Panc1 (cell line): ENCODE results near the gene XAF1.

ENCODE experiments used
- CTCF ChIP-seq: fragments of 450-650 bp; IDR thresholded peaks from 2 replicates; pipeline ENCODE4 v1.5.1; 2017; ENCODE audit warnings: mild to moderate bottlenecking
- POLR2AphosphoS5 ChIP-seq: IDR thresholded peaks from 2 replicates; pipeline ENCODE4 v1.6.1; 2012; ENCODE audit warnings: mild to moderate bottlenecking, low read depth, low read length, moderate library complexity
- TF ChIP-seq, protein P1 (sequence below), 2 experiments: IDR thresholded peaks; 2 replicates each; pipeline ENCODE4 v1.6.1; 2011 to 2012; ENCODE audit warnings: low read depth in 2 of 2, control low read depth in 1 of 2, low read length in 1 of 2, mild to moderate bottlenecking in 1 of 2, moderate library complexity in 1 of 2; ENCODE audit not compliant: insufficient read depth in 1 of 2

GRCh38 chr17:6711681-6712057, 44.2 kb upstream of the XAF1 start:
- TF ChIP-seq POLR2AphosphoS5 (no peak), CTCF (no peak)
- TF ChIP-seq, protein P1, sequence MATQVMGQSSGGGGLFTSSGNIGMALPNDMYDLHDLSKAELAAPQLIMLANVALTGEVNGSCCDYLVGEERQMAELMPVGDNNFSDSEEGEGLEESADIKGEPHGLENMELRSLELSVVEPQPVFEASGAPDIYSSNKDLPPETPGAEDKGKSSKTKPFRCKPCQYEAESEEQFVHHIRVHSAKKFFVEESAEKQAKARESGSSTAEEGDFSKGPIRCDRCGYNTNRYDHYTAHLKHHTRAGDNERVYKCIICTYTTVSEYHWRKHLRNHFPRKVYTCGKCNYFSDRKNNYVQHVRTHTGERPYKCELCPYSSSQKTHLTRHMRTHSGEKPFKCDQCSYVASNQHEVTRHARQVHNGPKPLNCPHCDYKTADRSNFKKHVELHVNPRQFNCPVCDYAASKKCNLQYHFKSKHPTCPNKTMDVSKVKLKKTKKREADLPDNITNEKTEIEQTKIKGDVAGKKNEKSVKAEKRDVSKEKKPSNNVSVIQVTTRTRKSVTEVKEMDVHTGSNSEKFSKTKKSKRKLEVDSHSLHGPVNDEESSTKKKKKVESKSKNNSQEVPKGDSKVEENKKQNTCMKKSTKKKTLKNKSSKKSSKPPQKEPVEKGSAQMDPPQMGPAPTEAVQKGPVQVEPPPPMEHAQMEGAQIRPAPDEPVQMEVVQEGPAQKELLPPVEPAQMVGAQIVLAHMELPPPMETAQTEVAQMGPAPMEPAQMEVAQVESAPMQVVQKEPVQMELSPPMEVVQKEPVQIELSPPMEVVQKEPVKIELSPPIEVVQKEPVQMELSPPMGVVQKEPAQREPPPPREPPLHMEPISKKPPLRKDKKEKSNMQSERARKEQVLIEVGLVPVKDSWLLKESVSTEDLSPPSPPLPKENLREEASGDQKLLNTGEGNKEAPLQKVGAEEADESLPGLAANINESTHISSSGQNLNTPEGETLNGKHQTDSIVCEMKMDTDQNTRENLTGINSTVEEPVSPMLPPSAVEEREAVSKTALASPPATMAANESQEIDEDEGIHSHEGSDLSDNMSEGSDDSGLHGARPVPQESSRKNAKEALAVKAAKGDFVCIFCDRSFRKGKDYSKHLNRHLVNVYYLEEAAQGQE (IDR thresholded peaks at IDR 0.05; ENCODE audit: insufficient read depth in 1 of 2, low read depth in 2 of 2, low read length in 1 of 2) = no peak
